Erythroblast (primary cell): Measurements from ENCODE around the gene COBL.

ENCODE experiments used
- GATA1 ChIP-seq: IDR thresholded peaks from 2 replicates; pipeline ENCODE4 v1.6.1; 2011; ENCODE audit warnings: low read depth, mild to moderate bottlenecking, control low read depth, low read length, moderate library complexity
- POLR2A ChIP-seq: IDR thresholded peaks from 2 replicates; pipeline ENCODE4 v1.6.1; 2011; ENCODE audit warnings: mild to moderate bottlenecking, low read length

- TF ChIP-seq POLR2A = no peak
- no peak for TF ChIP-seq GATA1
Measured at GRCh38 chr7:51308265-51308664, 8.3 kb downstream of the COBL start.
